ENCODE results near the gene SMCO4.

The SMCO4 gene

GRCh38 chr11:93519179-93519578 lies 24.0 kb downstream of the SMCO4 start:
- Histone ChIP-seq H3K27me3 (ENCODE audit: insufficient read depth, low read length) (no peaks in the 10 kb centered on the region), H3K9ac (ENCODE audit: low read length) (no peak overlapping the region), H3K79me2 (ENCODE audit: insufficient read depth, low read length) (no peaks in the 10 kb centered on the region), H3K4me3 (ENCODE audit: low read depth, low read length, poor library complexity, severe bottlenecking) (no peak overlapping the region), H3F3A (ENCODE audit: insufficient read depth, low read length) (no peaks in the 10 kb centered on the region), H3K4me2 (ENCODE audit: low read length) (no peak overlapping the region), H3K27ac (ENCODE audit: low read depth, low read length, poor library complexity, severe bottlenecking) (no peak overlapping the region), H3K4me1 (ENCODE audit: insufficient read depth, low read length, severe bottlenecking) (no peaks in the 10 kb centered on the region), H4K20me1 (ENCODE audit: insufficient read depth, low read length) (no peaks in the 10 kb centered on the region), H3K9me2 (ENCODE audit: low read depth, low read length) (no peaks in the 10 kb centered on the region), H2AFZ (ENCODE audit: low read length) (no peak overlapping the region), H3K36me3 (ENCODE audit: insufficient read depth, low read length) (no peaks in the 10 kb centered on the region), H3K9me3 (ENCODE audit: low read length) (no peaks in the 10 kb centered on the region)
- TF ChIP-seq EZH2 (IDR thresholded peaks at IDR 0.05; ENCODE audit: borderline replicate concordance, low read length) (no peak), CTCF (IDR thresholded peaks at IDR 0.05; ENCODE audit: low read length) (no peak)

GRCh38 chr11:93518081-93518480 lies 25.1 kb downstream of the SMCO4 start:
- Histone ChIP-seq H2AFZ (ENCODE audit: low read length) (no peak overlapping the region), H3K9me2 (ENCODE audit: low read depth, low read length) (no peaks in the 10 kb centered on the region), H3K27ac (ENCODE audit: low read depth, low read length, poor library complexity, severe bottlenecking) (no peak overlapping the region), H3K4me3 (ENCODE audit: low read depth, low read length, poor library complexity, severe bottlenecking) (no peak overlapping the region), H3K4me2 (ENCODE audit: low read length) (no peak overlapping the region), H3F3A (ENCODE audit: insufficient read depth, low read length) (no peaks in the 10 kb centered on the region), H3K27me3 (ENCODE audit: insufficient read depth, low read length) (no peaks in the 10 kb centered on the region), H3K4me1 (ENCODE audit: insufficient read depth, low read length, severe bottlenecking) (no peaks in the 10 kb centered on the region), H3K36me3 (ENCODE audit: insufficient read depth, low read length) (no peaks in the 10 kb centered on the region), H3K79me2 (ENCODE audit: insufficient read depth, low read length) (no peaks in the 10 kb centered on the region), H4K20me1 (ENCODE audit: insufficient read depth, low read length) (no peaks in the 10 kb centered on the region), H3K9ac (ENCODE audit: low read length) (no peak overlapping the region), H3K9me3 (ENCODE audit: low read length) (no peaks in the 10 kb centered on the region)
- no peak for TF ChIP-seq CTCF (IDR thresholded peaks at IDR 0.05; ENCODE audit: low read length)
- TF ChIP-seq EZH2 (IDR thresholded peaks at IDR 0.05; ENCODE audit: borderline replicate concordance, low read length), result no peak

- TF ChIP-seq EZH2 (IDR thresholded peaks at IDR 0.05; ENCODE audit: borderline replicate concordance, low read length) (no peak), CTCF (IDR thresholded peaks at IDR 0.05; ENCODE audit: low read length) (no peak)
- no peak overlapping the region for H3K9ac ChIP-seq (ENCODE audit: low read length)
- H3K4me3 ChIP-seq (ENCODE audit: low read depth, low read length, poor library complexity, severe bottlenecking), result no peak overlapping the region
- no peaks in the 10 kb centered on the region for H3K36me3 ChIP-seq (ENCODE audit: insufficient read depth, low read length)
- no peak overlapping the region for H2AFZ ChIP-seq (ENCODE audit: low read length)
- no peak overlapping the region for H3K4me2 ChIP-seq (ENCODE audit: low read length)
- H4K20me1 ChIP-seq (ENCODE audit: insufficient read depth, low read length), result no peaks in the 10 kb centered on the region
- H3K4me1 ChIP-seq (ENCODE audit: insufficient read depth, low read length, severe bottlenecking), result no peaks in the 10 kb centered on the region
- no peaks in the 10 kb centered on the region for H3K79me2 ChIP-seq (ENCODE audit: insufficient read depth, low read length)
- H3K9me3 ChIP-seq (ENCODE audit: low read length), result no peaks in the 10 kb centered on the region
- H3K27me3 ChIP-seq (ENCODE audit: insufficient read depth, low read length), result no peaks in the 10 kb centered on the region
- no peaks in the 10 kb centered on the region for H3K9me2 ChIP-seq (ENCODE audit: low read depth, low read length)
- H3K27ac ChIP-seq (ENCODE audit: low read depth, low read length, poor library complexity, severe bottlenecking), result no peak overlapping the region
- no peaks in the 10 kb centered on the region for H3F3A ChIP-seq (ENCODE audit: insufficient read depth, low read length)
These were observed 25.6 kb downstream of the SMCO4 start for GRCh38 chr11:93517611-93518010.

Measured in OCI-LY1 (cell line).